8988T (cell line): Measurements from ENCODE around the gene NOD1.
"Not testable (repeated sequence)": the region's sequence is repeated elsewhere in the genome, so short reads cannot be mapped to it uniquely, and the experiment has no call there.

Source experiments
- DNase-seq: peaks from one replicate; pipeline ENCODE4 v3.0.0; 2011

Gene NOD1

DNA sequence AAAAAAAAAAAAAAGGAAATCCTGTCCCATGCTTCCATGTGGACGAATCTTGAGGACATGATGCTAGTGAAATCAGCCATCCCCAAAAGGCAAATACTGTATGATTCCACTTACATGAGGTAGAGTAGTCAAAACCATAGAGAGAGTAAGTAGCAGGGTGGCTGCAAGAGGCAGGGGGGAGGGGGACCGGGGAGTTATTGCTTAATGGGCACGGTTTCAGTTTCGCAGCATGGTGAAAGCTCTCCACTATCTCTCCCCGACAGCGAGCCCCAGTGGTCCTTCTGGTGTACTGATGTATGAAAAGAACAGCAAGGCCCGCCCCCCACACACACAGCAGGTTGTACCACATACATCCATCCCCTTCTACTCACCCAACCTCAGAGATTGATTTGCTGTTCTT is 32.8 kb downstream of the NOD1 start:
- DNase-seq = no peak

DNA sequence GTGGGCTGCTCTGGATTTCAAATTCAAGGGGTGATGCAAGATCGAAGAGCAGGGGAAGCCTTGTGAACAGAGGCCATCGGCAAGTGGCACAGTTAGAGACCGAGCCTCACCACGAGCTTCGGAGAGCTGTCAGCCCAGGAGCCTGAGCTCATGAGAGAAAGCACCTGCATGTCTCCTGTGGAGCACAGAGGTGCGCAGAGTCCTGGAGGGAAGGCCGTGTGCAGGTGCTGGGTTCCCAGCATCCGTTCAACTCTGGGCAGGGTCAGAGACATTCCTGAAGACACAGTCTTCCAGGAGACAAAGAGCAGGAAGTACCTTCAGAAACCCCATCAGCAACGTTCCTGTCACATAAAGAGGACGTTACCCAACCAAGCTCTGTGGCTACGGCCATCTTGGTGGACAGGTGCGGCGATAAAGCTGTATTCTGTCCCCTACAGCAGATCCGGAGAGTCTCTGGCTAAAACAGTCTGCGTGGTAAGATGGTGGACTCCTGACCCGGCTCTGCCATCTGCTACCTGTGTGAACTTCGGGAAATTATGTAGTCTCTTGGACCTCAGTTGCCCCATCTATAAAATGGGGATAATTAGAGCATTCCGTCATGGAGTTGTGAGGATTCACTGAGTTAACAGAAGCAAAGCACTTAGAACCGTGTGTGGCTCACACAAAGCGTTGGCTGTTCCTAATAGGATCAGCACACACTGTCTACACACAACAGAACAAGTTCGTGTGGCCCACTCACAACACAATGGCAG is 40.6 kb downstream of the NOD1 start:
- no peak for DNase-seq

- DNase-seq = no peak
Measured at GRCh38 chr7:30436518-30436917, 42.1 kb downstream of the NOD1 start.

GRCh38 chr7:30436046-30436445 is 42.5 kb downstream of the NOD1 start:
- DNase-seq = no peak

DNA sequence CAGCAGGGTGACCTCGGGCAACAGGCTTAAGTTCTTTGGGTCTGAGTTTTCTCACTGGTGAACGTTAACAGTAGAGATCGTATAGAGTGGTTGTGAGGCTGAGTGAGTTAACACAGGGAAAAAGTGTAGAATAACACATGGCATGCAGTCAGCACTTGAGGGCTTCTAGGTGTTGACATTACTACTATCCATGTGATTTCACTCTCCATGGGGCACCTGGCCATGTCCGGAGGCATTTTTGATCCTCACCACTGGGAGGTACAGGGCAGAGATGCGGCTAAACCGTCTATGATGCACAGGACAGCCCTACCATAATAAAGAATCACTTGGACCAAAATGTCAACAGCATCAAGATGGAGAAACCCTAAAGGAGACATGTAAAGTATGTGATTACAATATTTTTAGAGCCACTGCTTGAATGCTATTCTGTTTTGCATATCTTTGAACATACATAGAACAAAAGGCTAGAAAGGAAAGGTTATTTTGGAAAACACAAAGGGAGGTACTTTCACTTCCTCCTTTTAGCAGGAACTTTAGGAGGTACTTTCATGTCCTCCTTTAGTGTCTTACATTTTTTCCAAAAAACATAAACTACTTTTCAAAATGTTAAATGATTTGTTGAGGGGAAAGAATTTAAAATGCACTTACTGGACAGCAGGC is 44.3 kb downstream of the NOD1 start:
- DNase-seq = no peak

- DNase-seq = no peak
Measured at GRCh38 chr7:30433506-30433905, 45.1 kb downstream of the NOD1 start.

DNA sequence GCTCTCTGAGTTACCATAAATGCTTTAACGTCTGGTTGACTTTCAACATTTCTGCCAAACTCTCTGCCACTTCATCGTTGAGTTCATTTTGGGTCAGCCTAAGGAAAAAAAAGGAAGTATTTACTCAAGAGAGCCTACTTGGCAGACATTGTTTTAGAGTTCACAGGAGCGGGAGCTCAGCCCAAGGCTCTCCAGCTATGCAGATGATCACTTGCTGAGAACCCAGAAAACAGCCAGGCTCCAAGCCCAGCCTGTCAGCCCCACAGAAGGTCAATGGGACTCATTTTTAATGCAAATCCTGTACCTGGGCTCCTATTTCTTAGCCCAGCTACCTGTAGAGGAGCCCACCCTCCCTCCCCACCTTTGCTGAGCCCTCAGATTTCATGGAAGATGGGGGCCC is 45.5 kb downstream of the NOD1 start:
- DNase-seq = no peak

DNA sequence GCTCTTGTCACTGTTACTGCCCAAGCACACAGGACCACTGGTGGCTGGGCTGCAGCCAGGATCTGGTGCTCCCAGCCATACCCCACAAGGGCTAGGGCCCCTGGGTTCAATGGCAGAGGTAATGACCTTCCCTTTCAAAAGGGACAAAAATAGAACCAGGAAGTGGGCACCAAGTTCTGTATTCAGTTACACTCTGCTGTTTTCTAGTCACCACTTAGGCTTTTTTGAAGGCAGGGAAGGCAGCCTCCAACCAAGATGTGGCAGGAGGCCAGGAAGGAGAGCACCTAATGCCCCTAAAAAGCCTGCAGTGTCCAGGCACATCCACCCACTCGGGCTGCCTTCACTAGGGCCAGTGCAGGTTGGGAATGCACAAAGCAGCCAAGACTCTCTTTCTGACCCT is 47.8 kb downstream of the NOD1 start:
- no peak for DNase-seq

GRCh38 chr7:30430276-30430675 is 48.3 kb downstream of the NOD1 start:
- no peak for DNase-seq

- DNase-seq = no peak
Measured at GRCh38 chr7:30429156-30429530, 49.4 kb downstream of the NOD1 start.

DNA sequence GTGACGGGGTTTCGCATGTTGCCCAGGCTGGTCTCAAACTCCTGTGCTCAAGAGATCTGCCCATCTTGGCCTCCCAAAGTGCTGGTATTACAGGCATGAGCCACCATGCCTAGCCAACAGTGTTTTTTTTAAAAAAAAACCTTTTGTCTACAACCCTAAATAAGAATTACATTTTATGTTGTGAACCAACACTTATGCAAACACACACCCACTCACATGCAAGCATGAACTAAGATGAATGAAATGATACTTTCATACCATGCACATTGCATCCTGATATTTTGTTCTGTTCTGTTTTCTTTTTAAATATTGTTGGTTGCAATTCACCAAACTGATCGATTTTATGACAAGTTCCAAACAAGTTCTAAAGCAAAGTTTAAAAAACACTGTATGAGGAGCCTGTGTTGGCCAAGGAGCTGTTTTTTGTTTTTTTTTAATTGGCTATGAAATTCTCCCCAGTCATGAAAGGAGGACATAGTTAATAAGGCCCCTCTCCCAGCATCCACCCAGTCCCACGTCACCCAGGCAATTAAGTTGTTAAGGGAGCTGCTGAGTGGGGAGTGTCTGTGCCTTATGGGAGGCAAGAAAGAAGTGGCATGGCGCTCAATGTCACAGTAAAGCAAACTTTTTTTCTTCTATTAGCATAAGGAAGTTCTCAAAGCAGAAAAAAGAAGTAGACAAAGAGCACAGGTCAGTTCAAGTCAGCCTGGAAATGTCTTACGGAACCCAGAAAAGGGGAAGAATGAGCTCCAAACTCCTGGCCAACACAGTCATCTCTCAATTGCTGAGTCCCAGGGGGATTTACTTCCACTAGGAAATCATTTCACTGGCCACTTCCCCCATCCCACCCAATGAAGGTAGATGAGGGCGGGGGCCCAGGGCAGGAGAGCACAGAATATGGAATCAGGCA is 50.1 kb downstream of the NOD1 start:
- no peak for DNase-seq

- no peak for DNase-seq
Measured at GRCh38 chr7:30427296-30428070, 51.1 kb downstream of the NOD1 start.

- DNase-seq = no peak
Measured at GRCh38 chr7:30424506-30424905, 54.1 kb downstream of the NOD1 start.

DNA sequence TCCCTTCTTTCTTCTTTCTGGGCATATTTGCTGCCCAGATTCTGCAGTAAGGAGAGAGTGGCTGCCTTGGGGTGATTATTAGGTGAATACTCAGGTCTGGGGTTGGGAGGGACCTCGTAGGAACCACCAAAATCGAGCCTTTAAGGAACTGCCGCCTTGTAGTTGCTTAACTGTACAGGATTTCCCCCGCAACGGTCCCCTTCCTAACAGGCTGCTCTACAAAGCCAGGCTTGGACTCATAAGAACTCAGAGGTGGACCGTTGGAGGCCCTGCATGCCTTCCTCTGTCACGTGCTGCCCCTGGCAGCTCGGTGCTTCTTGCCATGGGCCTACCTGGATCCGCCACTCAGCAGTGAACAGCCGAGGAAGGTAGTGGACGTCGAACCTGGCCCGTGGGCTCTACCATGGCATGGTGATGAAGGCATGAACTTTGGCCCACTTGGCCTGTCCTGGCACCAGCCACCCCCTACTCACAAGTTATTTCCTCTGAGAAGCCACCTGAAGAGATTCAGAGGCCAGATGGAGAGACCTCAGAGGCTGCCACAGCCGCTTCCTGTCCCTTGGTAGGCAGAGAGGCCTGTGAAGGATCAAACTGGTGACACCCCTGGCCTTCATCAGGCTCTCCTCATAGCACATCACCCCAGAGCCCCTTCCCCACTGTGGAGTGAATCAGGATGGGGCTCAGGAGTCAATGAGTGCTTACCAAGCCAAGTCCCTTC is 54.6 kb downstream of the NOD1 start:
- DNase-seq = no peak

DNA sequence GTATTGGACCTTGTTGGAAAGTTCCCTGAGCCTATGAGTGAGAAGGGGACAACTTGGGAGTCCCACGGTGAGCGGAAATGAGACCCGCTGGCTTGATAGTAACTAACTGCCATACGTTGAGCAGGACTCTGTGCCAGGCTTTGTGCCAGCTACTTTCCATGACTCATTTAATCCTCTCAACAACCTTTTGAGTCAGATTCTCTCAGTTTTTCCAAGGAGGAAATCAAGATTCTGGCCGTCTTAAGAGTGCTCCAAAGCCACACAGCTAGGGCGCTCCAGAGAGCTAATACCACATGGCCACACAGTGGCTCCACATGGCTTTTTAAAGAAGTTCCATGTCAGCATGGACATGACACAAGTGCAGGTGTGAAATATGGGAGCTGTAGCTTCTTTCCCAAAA is 55.7 kb downstream of the NOD1 start:
- DNase-seq = no peak

DNA sequence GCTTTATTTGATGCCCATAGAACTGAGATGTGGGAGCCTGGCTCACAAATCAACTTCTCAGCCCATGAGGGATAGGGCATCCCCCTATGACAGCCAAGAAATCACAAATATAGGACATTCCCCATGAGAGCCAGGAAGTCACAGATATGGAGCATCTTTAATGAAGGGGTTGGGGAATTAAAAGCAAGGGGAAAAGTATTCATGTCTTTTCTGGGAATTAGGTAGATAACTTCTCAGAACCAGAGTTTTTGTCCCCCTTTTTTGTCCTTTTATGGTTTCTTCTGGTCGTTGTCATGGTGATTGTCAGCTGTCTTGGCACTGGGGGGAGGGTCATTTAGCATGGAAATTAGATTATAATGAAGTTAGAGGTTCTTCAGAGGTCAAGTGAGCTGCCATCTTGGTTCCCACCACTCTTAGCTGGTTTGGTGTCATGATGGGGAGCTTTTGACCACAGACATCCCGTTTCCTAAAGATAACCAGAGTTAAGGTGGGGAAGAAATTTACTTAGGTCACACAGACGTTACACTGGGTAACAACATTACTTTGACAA is 56.9 kb downstream of the NOD1 start:
- DNase-seq = no peak

GRCh38 chr7:30420662-30421061 is 57.9 kb downstream of the NOD1 start:
- DNase-seq = no peak

DNA sequence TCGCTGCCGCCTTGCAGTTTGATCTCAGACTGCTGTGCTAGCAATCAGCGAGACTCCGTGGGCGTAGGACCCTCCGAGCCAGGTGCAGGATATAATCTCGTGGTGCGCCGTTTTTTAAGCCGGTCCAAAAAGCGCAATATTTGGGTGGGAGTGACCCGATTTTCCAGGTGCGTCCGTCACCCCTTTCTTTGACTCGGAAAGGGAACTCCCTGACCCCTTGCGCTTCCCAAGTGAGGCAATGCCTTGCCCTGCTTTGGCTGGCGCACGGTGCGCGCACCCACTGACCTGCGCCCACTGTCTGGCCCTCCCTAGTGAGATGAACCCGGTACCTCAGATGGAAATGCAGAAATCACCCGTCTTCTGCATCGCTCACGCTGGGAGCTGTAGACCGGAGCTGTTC is 58.5 kb downstream of the NOD1 start:
- DNase-seq = not testable (repeated sequence)

- DNase-seq = no peak
Measured at GRCh38 chr7:30413864-30414263, 64.7 kb downstream of the NOD1 start.

DNA sequence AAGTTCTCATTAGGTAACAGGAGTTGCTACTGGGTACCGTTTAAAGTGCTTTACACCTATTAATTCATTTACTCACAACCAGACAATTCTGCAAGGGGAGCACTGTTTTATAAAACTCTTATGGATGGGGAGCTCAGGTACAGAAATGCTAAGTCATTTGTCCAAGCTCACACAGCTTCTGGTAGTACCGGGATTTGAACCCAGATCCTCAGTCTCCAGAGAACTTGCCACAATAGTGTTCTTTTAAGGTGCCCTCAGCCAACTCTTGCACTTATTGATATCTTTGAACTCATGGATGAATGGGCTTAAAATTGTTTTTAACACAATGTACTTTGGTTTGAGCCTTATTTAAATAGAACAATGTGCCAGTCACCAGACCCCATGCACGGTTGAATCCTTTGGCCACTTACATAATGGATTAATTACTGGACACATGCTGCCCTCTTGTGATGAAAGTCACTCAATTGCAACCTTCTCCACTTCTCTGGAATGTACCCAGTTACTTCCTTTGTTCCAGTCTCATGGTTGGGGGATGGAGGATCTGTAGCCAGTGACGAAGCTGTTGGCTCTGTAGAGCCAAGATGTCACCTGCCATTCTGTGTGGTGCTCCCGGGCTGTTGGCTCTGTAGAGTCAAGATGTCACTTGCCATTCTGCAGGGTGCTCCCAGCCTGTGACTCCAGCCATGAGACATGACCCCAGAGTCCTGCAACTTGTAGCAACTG is 65.6 kb downstream of the NOD1 start:
- DNase-seq = no peak

GRCh38 chr7:30411897-30412296 is 66.7 kb downstream of the NOD1 start:
- no peak for DNase-seq
